Erythroblast (primary cell): ENCODE data around the gene MYNN.
A peak's percentile ranks its signal among the peaks of the same experiment; 100 is the strongest.

Experiments
- GATA1 ChIP-seq: IDR thresholded peaks from 2 replicates; pipeline ENCODE4 v1.6.1; 2011; ENCODE audit warnings: low read depth, mild to moderate bottlenecking, control low read depth, low read length, moderate library complexity
- POLR2A ChIP-seq: IDR thresholded peaks from 2 replicates; pipeline ENCODE4 v1.6.1; 2011; ENCODE audit warnings: mild to moderate bottlenecking, low read length

DNA sequence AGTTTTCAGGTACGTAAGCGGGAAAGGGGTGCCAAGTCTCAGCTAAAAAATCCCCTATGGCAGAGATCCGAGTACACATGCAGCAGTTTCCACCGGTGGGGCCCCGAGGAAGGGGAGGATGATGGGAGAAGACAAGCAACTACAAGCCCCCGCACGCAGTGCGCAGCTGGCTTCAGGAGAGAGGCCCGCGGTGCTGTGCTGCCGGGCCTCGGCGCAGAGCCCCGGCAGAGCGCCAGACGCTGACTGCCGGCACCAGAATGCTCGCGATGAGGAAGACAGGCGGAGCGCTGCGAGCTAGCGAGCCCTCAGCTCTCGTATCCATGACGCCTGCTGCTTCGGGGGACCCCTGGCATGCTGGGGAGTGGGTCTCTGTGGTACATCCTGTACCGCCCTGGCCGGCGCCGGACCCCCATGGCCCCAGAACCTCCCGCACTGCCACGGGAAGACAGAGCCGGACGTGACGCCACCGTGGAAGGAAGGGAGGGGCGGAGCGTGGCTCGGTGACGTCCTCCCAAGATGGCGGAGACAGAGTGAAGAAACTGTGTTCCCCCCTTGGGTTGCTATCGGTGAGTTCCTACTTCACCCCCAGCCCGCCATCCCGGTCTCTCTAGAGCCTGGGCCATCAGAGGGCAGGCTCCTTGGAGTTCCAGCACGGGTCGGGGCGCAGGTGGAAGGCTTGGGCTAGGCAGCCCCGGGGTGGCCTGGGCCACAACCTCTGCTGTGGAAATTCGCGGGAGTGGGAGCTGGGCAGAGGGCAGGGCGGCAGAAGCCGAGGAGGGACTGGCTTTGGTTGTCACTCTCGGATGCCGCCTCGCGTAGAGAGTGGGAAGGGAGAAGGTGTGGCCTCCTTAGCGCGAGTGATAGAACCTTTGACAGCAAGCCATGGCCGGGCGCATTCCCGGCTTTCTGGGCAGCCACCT, at the start of gene MYNN:
- TF ChIP-seq POLR2A (peak; percentile 99), GATA1 (no peak)
